SK-N-SH (cell line): ENCODE measurements around the gene BCL11B. TPM values are rescaled to one million over a fixed set of nuclear protein-coding genes. Genes with fewer than 3 reads are reported as not detected.

Experiments
- CTCF ChIA-PET: fragments of 300-600, 350-600 bp; formaldehyde crosslinking; extraction: SDS; loops from one replicate; lab custom pipeline; 2021; lab: Yijun Ruan, JAX
- POLR2A ChIA-PET: fragments of 350-600 bp; sonication (Branson Sonifier 250); formaldehyde crosslinking; extraction: SDS; loops from one replicate; lab custom pipeline; 2020; ENCODE audit warnings: antibody characterized with exemption, inconsistent platforms; lab: Yijun Ruan, JAX
- DNase-seq: peaks from one replicate; pipeline ENCODE4 v3.0.0; 2012
- H2AFZ ChIP-seq: fragments of 200-600 bp; sonication (generic); 2 replicates; pipeline ENCODE4 v1.8.1; 2016; ENCODE audit warnings: antibody characterized with exemption, mild to moderate bottlenecking, low read depth
- H3F3A ChIP-seq: fragments of 200-600 bp; sonication (generic); replicated peaks from 2 replicates; pipeline ENCODE3; 2016; ENCODE audit warnings: antibody characterized with exemption, mild to moderate bottlenecking; ENCODE audit not compliant: insufficient read depth
- H3K27ac ChIP-seq, 2 experiments: fragments of 200-500 bp in 1 of 2; fragments of 200-600 bp in 1 of 2; sonication (Bioruptor generic) in 1 of 2; sonication (generic), shearing (Covaris generic) in 1 of 2; 2 replicates each; pipeline versions ENCODE4 v1.5.1 to v1.6.1; 2014 to 2016; ENCODE audit warnings: low read depth in 2 of 2, inconsistent platforms in 1 of 2, low read length in 1 of 2, mild to moderate bottlenecking in 1 of 2, mixed read lengths in 1 of 2
- H3K27me3 ChIP-seq: fragments of 200-600 bp; sonication (generic), shearing (Covaris generic); 2 replicates; pipeline ENCODE4 v1.6.1; 2016; ENCODE audit warnings: mixed run types; ENCODE audit not compliant: insufficient read depth
- H3K36me3 ChIP-seq, 2 experiments: fragments of 200-500 bp in 1 of 2; fragments of 200-600 bp in 1 of 2; sonication (Bioruptor generic) in 1 of 2; sonication (generic) in 1 of 2; replicated peaks in 1 of 2; 2 replicates each; pipeline versions ENCODE3 to v1.5.1; 2014 to 2016; ENCODE audit warnings: low read length in 1 of 2, mild to moderate bottlenecking in 1 of 2; ENCODE audit not compliant: insufficient read depth in 2 of 2, control insufficient read depth in 1 of 2
- H3K4me1 ChIP-seq, 2 experiments: fragments of 200-500 bp in 1 of 2; fragments of 200-600 bp in 1 of 2; sonication (Bioruptor generic) in 1 of 2; sonication (generic), shearing (Covaris generic) in 1 of 2; 2 replicates each; pipeline versions ENCODE4 v1.5.1 to v1.6.1; 2014 to 2016; ENCODE audit warnings: low read depth in 1 of 2, low read length in 1 of 2, mixed run types in 1 of 2; ENCODE audit not compliant: insufficient read depth in 2 of 2, control insufficient read depth in 1 of 2
- H3K4me2 ChIP-seq: fragments of 200-600 bp; sonication (generic), shearing (Covaris generic); 2 replicates; pipeline ENCODE4 v1.6.1; 2017; ENCODE audit warnings: mixed run types
- H3K4me3 ChIP-seq, 2 experiments: fragments of 200-500 bp in 1 of 2; fragments of 200-600 bp in 1 of 2; sonication (Bioruptor generic) in 1 of 2; sonication (generic), shearing (Covaris generic) in 1 of 2; 2 replicates each; pipeline versions ENCODE4 v1.5.1 to v1.8.1; 2014 to 2016; ENCODE audit warnings: low read depth in 2 of 2, inconsistent platforms in 1 of 2, low read length in 1 of 2, mild to moderate bottlenecking in 1 of 2, mixed read lengths in 1 of 2, moderate library complexity in 1 of 2
- H3K79me2 ChIP-seq: fragments of 200-600 bp; sonication (generic); 2 replicates; pipeline ENCODE4 v1.8.1; 2017; ENCODE audit warnings: mild to moderate bottlenecking; ENCODE audit not compliant: insufficient read depth
- H3K9ac ChIP-seq: fragments of 200-600 bp; sonication (generic); 2 replicates; pipeline ENCODE4 v1.6.1; 2017; ENCODE audit warnings: mixed run types
- H3K9me2 ChIP-seq: fragments of 200-600 bp; sonication (generic); 2 replicates; pipeline ENCODE4 v1.6.1; 2017; ENCODE audit warnings: mixed run types
- H3K9me3 ChIP-seq: fragments of 200-600 bp; sonication (generic); 2 replicates; pipeline ENCODE4 v1.6.1; 2017; ENCODE audit warnings: mixed run types, mild to moderate bottlenecking, moderate library complexity
- H4K20me1 ChIP-seq: fragments of 200-600 bp; sonication (generic); 2 replicates; pipeline ENCODE4 v1.6.1; 2017; ENCODE audit warnings: mild to moderate bottlenecking, mixed run types; ENCODE audit not compliant: insufficient read depth
- CHD2 ChIP-seq: fragments of 150-350 bp; IDR thresholded peaks from 2 replicates; pipeline ENCODE4 v1.6.1; 2018; ENCODE audit warnings: low read length; ENCODE audit not compliant: partially characterized antibody
- EP300 ChIP-seq, 2 experiments: IDR thresholded peaks; 2 replicates each; pipeline versions ENCODE4 v1.4.0 to v1.6.1; 2012; ENCODE audit warnings: borderline replicate concordance in 1 of 2, low read depth in 1 of 2, low read length in 1 of 2
- EZH2phosphoT487 ChIP-seq: fragments of 200-600 bp; sonication (generic); IDR thresholded peaks from 2 replicates; pipeline ENCODE4 v1.6.1; 2017; ENCODE audit warnings: low read depth, mixed run types, mild to moderate bottlenecking, antibody characterized with exemption, moderate library complexity, borderline replicate concordance
- FOXM1 ChIP-seq: IDR thresholded peaks from 2 replicates; pipeline ENCODE4 v1.4.0; 2012; ENCODE audit warnings: low read depth, mild to moderate bottlenecking
- JUND ChIP-seq: IDR thresholded peaks from 2 replicates; pipeline ENCODE4 v1.4.0; 2012
- MEF2A ChIP-seq: IDR thresholded peaks from 2 replicates; pipeline ENCODE4 v1.4.0; 2012; ENCODE audit warnings: low read depth, borderline replicate concordance
- NRF1 ChIP-seq: IDR thresholded peaks from 2 replicates; pipeline ENCODE4 v1.6.1; 2012; ENCODE audit warnings: low read depth, mild to moderate bottlenecking, low read length
- RFX5 ChIP-seq: IDR thresholded peaks from 2 replicates; pipeline ENCODE4 v1.6.1; 2012; ENCODE audit warnings: mild to moderate bottlenecking, improper control_type of control experiment, low read length
- TAF1 ChIP-seq: IDR thresholded peaks from 2 replicates; pipeline ENCODE4 v1.6.1; 2012; ENCODE audit warnings: low read depth, mild to moderate bottlenecking, low read length, moderate library complexity, borderline replicate concordance
- WGBS: methylation state at CpG from one replicate; pipeline ENCODE4 v1.1.6; 2017; ENCODE audit warnings: low lambda C conversion rate; 5-methylcytosine and 5-hydroxymethylcytosine counted together
- polyA plus RNA-seq, 3 experiments: library from polyadenylated mRNA; depleted of rRNA; stranded (reverse); fragments of >200 nt; gene quantifications; 2 replicates each; pipeline ENCODE4 v1.2.3, GENCODE V29; 2012
- TF ChIP-seq, protein P1 (sequence below): IDR thresholded peaks from 2 replicates; pipeline ENCODE4 v1.4.0; 2012; ENCODE audit warnings: low read depth
- TF ChIP-seq, protein P2 (sequence below): fragments of 200-600 bp; sonication (generic); IDR thresholded peaks from 2 replicates; pipeline ENCODE4 v1.6.1; 2017; ENCODE audit warnings: antibody characterized with exemption, mild to moderate bottlenecking, moderate library complexity
- TF ChIP-seq, protein P3 (sequence below): IDR thresholded peaks from 2 replicates; pipeline ENCODE4 v1.4.0; 2012; ENCODE audit warnings: low read depth, borderline replicate concordance

BCL11B gene
- polyA plus RNA-seq, 1 of the 3 experiments (the other 2 are of a cell fraction): not detected

DNA sequence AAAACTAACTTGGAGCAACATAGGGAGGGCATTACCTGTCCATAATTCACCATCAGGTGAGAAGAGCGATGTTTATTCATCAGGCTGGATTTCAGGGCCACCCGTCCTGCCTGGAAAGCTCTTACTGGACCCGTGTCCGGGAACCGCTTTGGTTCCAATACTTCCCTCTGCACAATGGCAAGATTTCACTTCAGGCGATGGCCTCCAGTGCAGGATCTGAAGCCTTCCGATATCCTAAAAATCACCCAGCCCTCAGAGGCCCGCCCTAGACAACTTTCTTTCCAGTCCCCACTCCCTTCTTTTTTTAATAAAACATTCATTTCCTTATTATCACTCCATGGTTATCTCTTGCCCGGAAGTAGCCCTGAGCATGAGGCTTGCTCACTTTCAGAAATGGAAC lies 92.5 kb downstream of the BCL11B start (continued):
- TF ChIP-seq FOXM1 (no peak), TAF1 (no peak), EP300 (IDR thresholded peaks at IDR 0.05; ENCODE audit: borderline replicate concordance in 1 of 2, low read depth in 1 of 2, low read length in 1 of 2) (no peak), RFX5 (no peak), CHD2 (no peak), NRF1 (no peak), MEF2A (no peak)
- TF ChIP-seq, protein P1, sequence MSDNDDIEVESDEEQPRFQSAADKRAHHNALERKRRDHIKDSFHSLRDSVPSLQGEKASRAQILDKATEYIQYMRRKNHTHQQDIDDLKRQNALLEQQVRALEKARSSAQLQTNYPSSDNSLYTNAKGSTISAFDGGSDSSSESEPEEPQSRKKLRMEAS: no peak
- TF ChIP-seq, protein P2, sequence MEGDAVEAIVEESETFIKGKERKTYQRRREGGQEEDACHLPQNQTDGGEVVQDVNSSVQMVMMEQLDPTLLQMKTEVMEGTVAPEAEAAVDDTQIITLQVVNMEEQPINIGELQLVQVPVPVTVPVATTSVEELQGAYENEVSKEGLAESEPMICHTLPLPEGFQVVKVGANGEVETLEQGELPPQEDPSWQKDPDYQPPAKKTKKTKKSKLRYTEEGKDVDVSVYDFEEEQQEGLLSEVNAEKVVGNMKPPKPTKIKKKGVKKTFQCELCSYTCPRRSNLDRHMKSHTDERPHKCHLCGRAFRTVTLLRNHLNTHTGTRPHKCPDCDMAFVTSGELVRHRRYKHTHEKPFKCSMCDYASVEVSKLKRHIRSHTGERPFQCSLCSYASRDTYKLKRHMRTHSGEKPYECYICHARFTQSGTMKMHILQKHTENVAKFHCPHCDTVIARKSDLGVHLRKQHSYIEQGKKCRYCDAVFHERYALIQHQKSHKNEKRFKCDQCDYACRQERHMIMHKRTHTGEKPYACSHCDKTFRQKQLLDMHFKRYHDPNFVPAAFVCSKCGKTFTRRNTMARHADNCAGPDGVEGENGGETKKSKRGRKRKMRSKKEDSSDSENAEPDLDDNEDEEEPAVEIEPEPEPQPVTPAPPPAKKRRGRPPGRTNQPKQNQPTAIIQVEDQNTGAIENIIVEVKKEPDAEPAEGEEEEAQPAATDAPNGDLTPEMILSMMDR: no peak
- TF ChIP-seq, all 33 proteins: peak for 0

DNA sequence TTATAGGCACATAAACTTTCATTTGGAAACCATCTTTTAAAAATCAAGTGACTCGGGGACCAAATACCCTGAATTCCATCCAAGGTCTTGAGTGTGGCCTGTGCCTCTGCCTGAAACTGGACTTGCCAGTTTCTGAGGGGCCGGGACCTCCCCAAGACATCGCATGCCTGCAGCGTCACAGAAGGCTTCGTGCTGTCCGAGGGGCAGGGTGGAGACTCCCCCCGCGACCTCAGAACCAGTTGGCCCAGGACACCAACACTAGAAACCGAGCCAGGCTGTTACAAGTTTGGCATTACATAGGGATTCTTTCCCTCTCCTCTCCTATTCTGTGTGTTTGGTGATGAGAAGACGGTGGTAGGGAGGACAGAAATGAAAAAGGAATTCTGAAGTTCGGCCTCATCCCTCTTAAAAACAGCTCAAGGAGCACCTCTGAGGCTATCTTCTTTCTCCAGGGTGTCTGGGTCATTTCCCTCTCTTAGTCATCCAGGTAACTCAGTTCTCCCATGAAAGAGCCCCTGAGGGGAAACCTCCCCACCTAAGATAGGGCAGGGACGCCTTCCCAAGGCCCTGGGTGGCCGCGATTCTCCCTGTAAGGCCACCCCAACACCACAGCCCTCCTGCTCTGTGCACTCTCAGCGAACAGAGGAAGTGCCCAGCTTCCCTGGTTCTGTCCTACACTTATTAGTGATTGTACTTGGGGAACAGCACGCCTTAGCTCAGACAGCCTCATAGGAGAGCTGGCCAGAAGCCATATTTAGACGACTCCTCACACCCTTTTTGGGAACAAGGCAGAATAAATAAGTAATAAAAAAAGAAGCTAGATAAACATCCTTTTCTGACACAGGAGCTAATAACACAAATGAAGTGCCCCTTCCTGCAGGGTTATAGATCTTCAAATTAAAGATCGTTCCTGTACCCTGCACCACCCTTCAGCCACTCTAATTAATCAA lies 93.8 kb downstream of the BCL11B start:
- Histone ChIP-seq H3K79me2 (no peaks in the 10 kb centered on the region), H3K4me3 (no peak overlapping the region)
- no peak for TF ChIP-seq FOXM1
- TF ChIP-seq, protein P3, sequence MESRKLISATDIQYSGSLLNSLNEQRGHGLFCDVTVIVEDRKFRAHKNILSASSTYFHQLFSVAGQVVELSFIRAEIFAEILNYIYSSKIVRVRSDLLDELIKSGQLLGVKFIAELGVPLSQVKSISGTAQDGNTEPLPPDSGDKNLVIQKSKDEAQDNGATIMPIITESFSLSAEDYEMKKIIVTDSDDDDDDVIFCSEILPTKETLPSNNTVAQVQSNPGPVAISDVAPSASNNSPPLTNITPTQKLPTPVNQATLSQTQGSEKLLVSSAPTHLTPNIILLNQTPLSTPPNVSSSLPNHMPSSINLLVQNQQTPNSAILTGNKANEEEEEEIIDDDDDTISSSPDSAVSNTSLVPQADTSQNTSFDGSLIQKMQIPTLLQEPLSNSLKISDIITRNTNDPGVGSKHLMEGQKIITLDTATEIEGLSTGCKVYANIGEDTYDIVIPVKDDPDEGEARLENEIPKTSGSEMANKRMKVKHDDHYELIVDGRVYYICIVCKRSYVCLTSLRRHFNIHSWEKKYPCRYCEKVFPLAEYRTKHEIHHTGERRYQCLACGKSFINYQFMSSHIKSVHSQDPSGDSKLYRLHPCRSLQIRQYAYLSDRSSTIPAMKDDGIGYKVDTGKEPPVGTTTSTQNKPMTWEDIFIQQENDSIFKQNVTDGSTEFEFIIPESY: no peak
- no peak for TF ChIP-seq EZH2phosphoT487
- TF ChIP-seq JUND: no peak
- TF ChIP-seq, all 33 proteins: peak for 0
- POLR2A ChIA-PET: no interaction called here
- Histone ChIP-seq H3K27me3 (peaks cover 53% of the 10 kb centered on the region), H3F3A (no peaks in the 10 kb centered on the region), H4K20me1 (no peaks in the 10 kb centered on the region), H3K9me2 (no peaks in the 10 kb centered on the region), H3K4me1 (no peaks in the 10 kb centered on the region; a peak in 1 of 4 replicates), H3K4me2 (no peak overlapping the region), H3K9me3 (no peaks in the 10 kb centered on the region), H3K9ac (no peak overlapping the region), H3K36me3 (no peaks in the 10 kb centered on the region), H2AFZ (no peak overlapping the region), H3K27ac (no peak overlapping the region)
- CTCF ChIA-PET: interaction anchor here (1.3 kb wide), 1 partner anchor 88 kb away, joined by 4 read pairs; no protein-coding TSS in a partner anchor
- DNase-seq: no peak
- 14% methylated on average over 18 of the region's 18 CpGs for WGBS
